ENCODE measurements around the gene CRAMP1. TPM values are rescaled to one million over a fixed set of nuclear protein-coding genes. Genes with fewer than 3 reads are reported as not detected.

The CRAMP1 gene
- total RNA-seq, 1 donor from 2014 or later: 12.3 TPM

DNA sequence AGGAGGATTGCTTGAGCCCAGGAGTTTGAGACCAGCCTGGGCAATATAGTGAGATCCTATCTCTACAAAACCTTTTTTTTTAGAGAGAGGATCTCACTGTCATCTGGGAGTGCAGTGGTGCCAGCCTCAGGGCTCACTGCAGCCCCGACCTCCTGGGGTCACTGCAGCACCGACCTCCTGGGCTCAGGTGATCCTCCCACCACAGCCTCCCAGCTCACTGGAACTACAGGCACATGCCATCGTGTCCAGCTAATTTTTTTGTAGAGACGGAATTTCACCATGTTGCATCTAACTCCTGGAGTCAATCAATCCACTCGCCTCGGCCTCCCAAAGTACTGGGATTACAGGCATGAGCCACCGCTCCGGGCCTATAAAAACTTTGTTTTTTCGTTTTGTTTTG is 109.2 kb downstream of the CRAMP1 start:
- peak overlapping the region; percentile 67 for H3K27ac ChIP-seq (replicated peaks)
- intact Hi-C loops (cut with micrococcal nuclease): no loop called here
- TF ChIP-seq, protein P1, sequence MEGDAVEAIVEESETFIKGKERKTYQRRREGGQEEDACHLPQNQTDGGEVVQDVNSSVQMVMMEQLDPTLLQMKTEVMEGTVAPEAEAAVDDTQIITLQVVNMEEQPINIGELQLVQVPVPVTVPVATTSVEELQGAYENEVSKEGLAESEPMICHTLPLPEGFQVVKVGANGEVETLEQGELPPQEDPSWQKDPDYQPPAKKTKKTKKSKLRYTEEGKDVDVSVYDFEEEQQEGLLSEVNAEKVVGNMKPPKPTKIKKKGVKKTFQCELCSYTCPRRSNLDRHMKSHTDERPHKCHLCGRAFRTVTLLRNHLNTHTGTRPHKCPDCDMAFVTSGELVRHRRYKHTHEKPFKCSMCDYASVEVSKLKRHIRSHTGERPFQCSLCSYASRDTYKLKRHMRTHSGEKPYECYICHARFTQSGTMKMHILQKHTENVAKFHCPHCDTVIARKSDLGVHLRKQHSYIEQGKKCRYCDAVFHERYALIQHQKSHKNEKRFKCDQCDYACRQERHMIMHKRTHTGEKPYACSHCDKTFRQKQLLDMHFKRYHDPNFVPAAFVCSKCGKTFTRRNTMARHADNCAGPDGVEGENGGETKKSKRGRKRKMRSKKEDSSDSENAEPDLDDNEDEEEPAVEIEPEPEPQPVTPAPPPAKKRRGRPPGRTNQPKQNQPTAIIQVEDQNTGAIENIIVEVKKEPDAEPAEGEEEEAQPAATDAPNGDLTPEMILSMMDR (IDR thresholded peaks at IDR 0.05; ENCODE audit: borderline replicate concordance): no peak
- peaks cover 20% of the 10 kb centered on the region for H3K36me3 ChIP-seq
- no peaks in the 10 kb centered on the region for H3K27me3 ChIP-seq (ENCODE audit: low read depth)
- no peaks in the 10 kb centered on the region for H3K9me3 ChIP-seq (replicated peaks)
- H3K4me1 ChIP-seq: peaks cover 57% of the 10 kb centered on the region
- no peak for DNase-seq
- H3K4me3 ChIP-seq: no peak overlapping the region

DNA sequence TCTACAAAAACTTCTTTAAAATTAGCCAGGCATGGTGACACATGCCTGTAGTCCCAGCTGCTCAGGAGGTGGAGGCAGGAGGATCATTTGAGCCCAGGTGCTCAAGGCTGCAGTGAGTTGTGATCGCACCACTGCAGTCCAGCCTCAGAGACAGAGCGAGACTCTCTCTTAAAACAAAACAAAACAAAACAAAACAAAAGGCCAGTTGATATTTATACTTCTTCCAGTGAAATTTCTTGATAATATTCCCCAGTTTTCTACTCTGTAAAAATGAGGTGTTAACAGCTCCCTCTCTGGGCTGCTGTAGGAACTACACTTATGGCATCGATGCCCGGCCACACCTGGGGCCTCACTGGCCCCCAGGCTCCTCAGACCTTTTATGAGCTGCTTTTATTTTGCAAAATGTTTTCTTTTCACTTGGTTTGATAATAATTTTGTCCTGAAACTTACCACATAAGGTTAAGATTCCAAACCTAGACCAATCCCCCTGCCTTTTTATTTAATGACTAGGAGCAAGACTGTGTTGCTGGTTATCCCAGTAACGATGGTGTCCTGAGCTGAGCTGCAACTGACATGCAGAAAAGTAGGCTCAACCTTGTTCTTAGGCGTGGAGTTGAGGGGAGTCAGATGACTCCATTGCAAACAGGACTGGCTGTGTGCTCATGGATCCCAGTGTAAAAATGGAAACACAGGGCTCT is 111.4 kb downstream of the CRAMP1 start:
- Histone ChIP-seq H3K9me3 (replicated peaks) (no peaks in the 10 kb centered on the region), H3K4me1 (peaks cover 48% of the 10 kb centered on the region), H3K4me3 (no peak overlapping the region), H3K27ac (replicated peaks) (peak overlapping the region; percentile 67), H3K27me3 (ENCODE audit: low read depth) (no peaks in the 10 kb centered on the region), H3K36me3 (peaks cover 40% of the 10 kb centered on the region)
- intact Hi-C loops (cut with micrococcal nuclease): no loop called here
- no peak for DNase-seq
- TF ChIP-seq, protein P1 (IDR thresholded peaks at IDR 0.05; ENCODE audit: borderline replicate concordance): peak; percentile 83

GRCh38 chr16:1724491-1724890 is 112.3 kb downstream of the CRAMP1 start:
- DNase-seq: no peak
- Histone ChIP-seq H3K36me3 (peaks cover 48% of the 10 kb centered on the region), H3K27me3 (ENCODE audit: low read depth) (no peaks in the 10 kb centered on the region)

DNA sequence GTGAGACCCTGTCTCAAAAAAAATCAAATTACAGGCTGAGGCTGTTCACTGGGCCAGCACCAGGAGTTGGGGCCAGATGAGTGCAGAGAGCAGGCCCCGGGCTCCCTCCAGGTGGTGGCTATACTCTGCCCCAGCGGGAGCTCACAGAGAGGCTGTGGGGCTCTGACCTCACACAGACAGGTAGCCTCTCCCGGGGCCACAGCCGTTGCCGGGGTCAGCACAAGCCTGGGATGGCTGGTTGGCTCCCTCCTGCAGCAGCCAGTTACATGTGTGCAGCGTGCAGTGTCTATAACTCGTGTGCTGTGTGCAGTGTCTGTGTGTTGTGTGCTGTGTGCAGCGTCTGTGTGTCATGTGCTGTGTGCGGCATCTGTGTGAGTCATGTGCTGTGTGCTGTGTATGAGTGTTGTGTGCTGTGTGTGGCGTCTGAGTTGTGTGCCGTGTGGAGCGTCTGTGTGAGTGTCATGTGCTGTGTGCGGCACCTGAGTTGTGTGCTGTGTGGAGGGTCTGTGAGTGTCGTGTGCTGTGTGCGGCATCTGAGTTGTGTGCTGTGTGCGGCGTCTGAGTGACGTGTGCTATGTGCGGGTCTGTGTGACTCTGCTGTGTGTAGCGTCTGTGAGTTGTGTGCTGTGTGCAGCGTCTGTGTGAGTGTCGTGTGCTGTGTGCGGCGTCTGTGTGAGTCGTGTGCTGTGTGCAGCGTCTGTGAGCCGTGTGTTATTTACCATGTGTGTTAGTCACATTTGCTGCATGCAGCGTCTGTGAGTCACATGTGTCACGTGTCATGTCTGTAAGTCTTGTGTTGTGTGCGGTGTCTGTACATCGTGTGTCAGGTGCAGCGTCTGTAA is 114.7 kb downstream of the CRAMP1 start:
- TF ChIP-seq, protein P1 (IDR thresholded peaks at IDR 0.05; ENCODE audit: borderline replicate concordance): no peak
- no peak overlapping the region for H3K4me3 ChIP-seq
- H3K36me3 ChIP-seq: peaks cover 65% of the 10 kb centered on the region
- no peaks in the 10 kb centered on the region for H3K9me3 ChIP-seq (replicated peaks)
- H3K4me1 ChIP-seq: peaks cover 25% of the 10 kb centered on the region
- intact Hi-C loops (cut with micrococcal nuclease): no loop called here
- no peak overlapping the region for H3K27ac ChIP-seq (replicated peaks)
- no peak for DNase-seq
- H3K27me3 ChIP-seq (ENCODE audit: low read depth): no peaks in the 10 kb centered on the region

More at GRCh38 chr16:1724491-1724890, 112.3 kb downstream of the CRAMP1 start:
- no peaks in the 10 kb centered on the region for H3K9me3 ChIP-seq (replicated peaks)
- peaks cover 39% of the 10 kb centered on the region for H3K4me1 ChIP-seq
- TF ChIP-seq, protein P1 (IDR thresholded peaks at IDR 0.05; ENCODE audit: borderline replicate concordance): no peak
- no peak overlapping the region for H3K4me3 ChIP-seq
- intact Hi-C loops (cut with micrococcal nuclease): no loop called here
- H3K27ac ChIP-seq (replicated peaks): no peak overlapping the region

Other genes starting within 250 kb of the CRAMP1 start
- gene UNKL, start 197.7 kb upstream of the CRAMP1 start, total RNA-seq: 13.4 TPM
- 13.6 TPM for gene UQCC4, start 191.6 kb upstream of the CRAMP1 start, total RNA-seq
- gene PERCC1, start 181.3 kb upstream of the CRAMP1 start, total RNA-seq: not detected
- gene CCDC154, start 167.8 kb upstream of the CRAMP1 start, total RNA-seq: 1.3 TPM
- gene CLCN7, start 137.3 kb upstream of the CRAMP1 start, total RNA-seq: 45.3 TPM
- not detected for gene PTX4, start 123.4 kb upstream of the CRAMP1 start, total RNA-seq
- gene TELO2, start 119.0 kb upstream of the CRAMP1 start, total RNA-seq: 17.7 TPM
- 27.1 TPM for gene TMEM204, start 78.7 kb upstream of the CRAMP1 start, total RNA-seq
- 7.5 TPM for gene IFT140, start 288 bp upstream of the CRAMP1 start, total RNA-seq
- gene JPT2, start 65.9 kb downstream of the CRAMP1 start, total RNA-seq: 30.6 TPM
- gene MAPK8IP3, start 93.8 kb downstream of the CRAMP1 start, total RNA-seq: 56.0 TPM
- 37.0 TPM for gene NME3, start 159.2 kb downstream of the CRAMP1 start, total RNA-seq
- 7.4 TPM for gene EME2, start 160.4 kb downstream of the CRAMP1 start, total RNA-seq
- gene MRPS34, start 160.8 kb downstream of the CRAMP1 start, total RNA-seq: 78.0 TPM
- 36.8 TPM for gene SPSB3, start 170.2 kb downstream of the CRAMP1 start, total RNA-seq
- gene NUBP2, start 170.6 kb downstream of the CRAMP1 start, total RNA-seq: 36.2 TPM
- not detected for gene IGFALS, start 181.3 kb downstream of the CRAMP1 start, total RNA-seq
- 172 TPM for gene HAGH, start 214.5 kb downstream of the CRAMP1 start, total RNA-seq
- 26.3 TPM for gene FAHD1, start 214.8 kb downstream of the CRAMP1 start, total RNA-seq